ENCODE measurements around the gene SHH.
"Not testable (repeated sequence)": the region's sequence is repeated elsewhere in the genome, so short reads cannot be mapped to it uniquely, and the experiment has no call there.

SHH gene

GRCh38 chr7:155842496-155843265 is 30.4 kb upstream of the SHH start:
- no peak for DNase-seq (ENCODE audit: low spot score)

GRCh38 chr7:155840909-155841308 is 28.6 kb upstream of the SHH start:
- no peak for DNase-seq (ENCODE audit: low spot score)

- no peak for DNase-seq (ENCODE audit: low spot score)
These were observed 28.1 kb upstream of the SHH start for GRCh38 chr7:155840262-155840885.

GRCh38 chr7:155839461-155839860 is 27.2 kb upstream of the SHH start:
- DNase-seq (ENCODE audit: low spot score), result no peak

GRCh38 chr7:155838312-155838711 is 26.0 kb upstream of the SHH start:
- not testable (repeated sequence) for DNase-seq (ENCODE audit: low spot score)

- DNase-seq (ENCODE audit: low spot score), result no peak
These were observed 24.8 kb upstream of the SHH start for GRCh38 chr7:155837126-155837479.

- DNase-seq (ENCODE audit: low spot score), result no peak
These were observed 24.2 kb upstream of the SHH start for GRCh38 chr7:155836216-155837125.

GRCh38 chr7:155835446-155836215 is 23.4 kb upstream of the SHH start:
- no peak for DNase-seq (ENCODE audit: low spot score)

- DNase-seq (ENCODE audit: low spot score), result no peak
These were observed 22.3 kb upstream of the SHH start for GRCh38 chr7:155834486-155835048.

GRCh38 chr7:155833651-155834050 is 21.4 kb upstream of the SHH start:
- no peak for DNase-seq (ENCODE audit: low spot score)

GRCh38 chr7:155832581-155832981 is 20.3 kb upstream of the SHH start:
- no peak for DNase-seq (ENCODE audit: low spot score)

GRCh38 chr7:155831807-155832524 is 19.7 kb upstream of the SHH start:
- DNase-seq (ENCODE audit: low spot score), result no peak

GRCh38 chr7:155830961-155831806 is 18.9 kb upstream of the SHH start:
- DNase-seq (ENCODE audit: low spot score), result no peak

GRCh38 chr7:155829796-155830470 is 17.7 kb upstream of the SHH start:
- DNase-seq (ENCODE audit: low spot score), result no peak

- no peak for DNase-seq (ENCODE audit: low spot score)
These were observed 13.1 kb upstream of the SHH start for GRCh38 chr7:155825336-155825735.

- no peak for DNase-seq (ENCODE audit: low spot score)
These were observed 12.1 kb upstream of the SHH start for GRCh38 chr7:155824227-155824886.

- no peak for DNase-seq (ENCODE audit: low spot score)
These were observed 9.6 kb upstream of the SHH start for GRCh38 chr7:155821851-155822250.

GRCh38 chr7:155820788-155821187 is 8.5 kb upstream of the SHH start:
- no peak for DNase-seq (ENCODE audit: low spot score)

- no peak for DNase-seq (ENCODE audit: low spot score)
These were observed 8.0 kb upstream of the SHH start for GRCh38 chr7:155820246-155820645.

Data from germinal center (tissue), 1 donor.